GM12892 (cell line): Measurements from ENCODE around the gene MTOR.

Source experiments
- POLR2A ChIP-seq: IDR thresholded peaks from 2 replicates; pipeline ENCODE4 v1.6.1; 2011; ENCODE audit warnings: low read depth, low read length, control low read depth
- POLR2AphosphoS5 ChIP-seq: IDR thresholded peaks from 2 replicates; pipeline ENCODE4 v1.6.1; 2011; ENCODE audit warnings: low read depth, low read length, control low read depth
- TAF1 ChIP-seq: IDR thresholded peaks from 2 replicates; pipeline ENCODE4 v1.6.1; 2011; ENCODE audit warnings: low read depth, mild to moderate bottlenecking, control low read depth, low read length, borderline replicate concordance

GRCh38 chr1:11283151-11283550, 20.8 kb upstream of the MTOR start:
- TF ChIP-seq POLR2A (no peak), POLR2AphosphoS5 (no peak), TAF1 (no peak)
